Fibroblast of skin of right quadriceps (primary cell): ENCODE results near the gene ATP6V0B.

Source experiments
- DNase-seq: peaks from one replicate; pipeline ENCODE4 v3.0.0-alpha.2; 2013

Gene ATP6V0B

DNA sequence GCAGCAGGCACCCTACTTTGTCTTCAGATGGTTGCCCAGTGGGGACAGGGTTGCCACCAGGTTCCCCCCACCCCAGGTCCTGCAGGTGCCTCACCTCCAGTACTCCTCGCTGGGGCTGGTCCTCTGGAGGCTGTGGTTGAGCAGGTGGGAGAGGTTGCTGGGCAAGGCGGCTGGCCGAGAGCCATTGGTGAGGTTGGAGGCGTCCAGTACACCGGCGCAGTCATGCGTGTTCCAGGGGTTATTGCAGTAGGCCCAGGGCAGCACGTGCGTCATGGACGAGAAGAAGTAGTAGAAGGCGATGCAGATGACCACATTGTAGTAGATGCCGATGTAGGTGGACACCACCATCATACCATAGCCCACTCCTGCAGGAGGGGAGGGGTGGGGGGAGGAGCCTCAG is 33.5 kb downstream of the ATP6V0B start:
- no peak for DNase-seq

- DNase-seq, result no peak
Measured at GRCh38 chr1:44010935-44011471, 36.2 kb downstream of the ATP6V0B start.

DNA sequence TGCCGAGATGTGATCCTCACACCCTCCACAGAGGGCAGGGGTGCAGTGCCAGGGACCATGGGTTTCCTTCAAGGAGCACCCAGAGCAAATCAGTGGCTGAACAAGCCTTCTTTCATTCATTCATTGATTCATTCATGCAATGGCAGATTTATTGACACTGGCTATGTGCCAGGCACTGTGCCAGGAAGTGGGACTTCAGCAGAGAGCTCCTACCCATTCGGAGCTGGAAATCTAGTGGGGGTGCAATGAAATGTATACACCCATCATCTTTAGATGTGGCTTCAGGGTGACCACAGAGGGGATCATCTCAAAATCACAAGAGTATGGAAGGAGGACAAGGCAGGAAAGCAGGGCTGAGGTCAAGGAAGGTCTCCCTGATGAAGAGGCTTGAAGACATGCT is 37.6 kb downstream of the ATP6V0B start:
- DNase-seq, result no peak

GRCh38 chr1:44012941-44013609 is 38.3 kb downstream of the ATP6V0B start:
- no peak for DNase-seq

DNA sequence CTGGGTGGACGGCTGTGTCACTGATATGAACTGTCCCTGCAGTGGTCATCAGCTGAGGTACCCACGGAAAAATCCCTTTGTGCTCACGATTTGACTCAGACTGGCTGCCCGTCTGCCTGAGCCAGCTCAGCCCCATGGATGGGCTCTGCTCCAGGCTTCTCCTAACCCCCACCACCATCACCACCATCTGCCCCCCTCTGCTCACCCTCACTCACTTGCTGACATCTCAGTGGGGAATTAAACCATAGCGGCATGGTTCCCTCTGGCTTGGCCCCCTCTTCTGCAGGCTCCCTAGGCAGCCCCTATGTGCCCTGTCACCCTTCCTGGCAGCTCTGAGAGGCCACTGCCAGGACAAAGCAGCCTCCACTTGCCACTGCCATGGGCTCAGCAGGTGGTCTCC is 39.2 kb downstream of the ATP6V0B start:
- DNase-seq, result no peak

DNA sequence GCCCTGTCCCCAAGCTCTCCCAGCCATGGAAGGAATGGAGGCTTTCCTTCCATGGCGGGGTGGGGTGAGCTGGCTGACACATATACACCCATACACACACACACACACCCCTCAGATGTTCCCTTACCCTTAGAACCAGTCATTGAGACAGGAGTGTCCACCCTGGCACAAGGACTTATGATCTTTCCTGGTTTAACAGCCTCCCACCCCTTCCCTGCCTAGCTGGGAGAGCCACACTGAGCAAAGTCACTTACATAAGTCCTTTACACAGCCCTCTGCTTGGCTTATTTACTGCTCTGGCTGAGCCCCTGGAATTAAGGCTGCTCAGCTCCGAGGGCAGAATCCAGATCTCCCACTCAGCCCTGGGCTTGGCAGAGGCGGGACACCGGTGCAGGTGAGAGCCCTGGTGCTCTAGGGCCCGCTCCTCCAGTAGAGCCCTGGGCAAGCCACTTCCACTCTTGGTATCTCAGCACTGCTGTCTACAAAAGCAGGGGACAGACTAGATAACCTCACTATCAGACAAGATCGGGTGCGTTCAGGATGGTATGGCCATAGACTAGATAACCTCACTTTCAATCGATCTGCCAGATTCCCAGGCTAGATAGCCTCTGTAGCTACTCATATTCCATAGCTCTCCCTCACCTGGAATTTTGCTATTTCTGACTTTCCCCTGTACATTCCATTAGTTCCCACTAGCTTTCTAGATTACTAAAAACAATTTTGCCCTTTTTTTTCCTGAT is 39.8 kb downstream of the ATP6V0B start:
- DNase-seq, result no peak

DNA sequence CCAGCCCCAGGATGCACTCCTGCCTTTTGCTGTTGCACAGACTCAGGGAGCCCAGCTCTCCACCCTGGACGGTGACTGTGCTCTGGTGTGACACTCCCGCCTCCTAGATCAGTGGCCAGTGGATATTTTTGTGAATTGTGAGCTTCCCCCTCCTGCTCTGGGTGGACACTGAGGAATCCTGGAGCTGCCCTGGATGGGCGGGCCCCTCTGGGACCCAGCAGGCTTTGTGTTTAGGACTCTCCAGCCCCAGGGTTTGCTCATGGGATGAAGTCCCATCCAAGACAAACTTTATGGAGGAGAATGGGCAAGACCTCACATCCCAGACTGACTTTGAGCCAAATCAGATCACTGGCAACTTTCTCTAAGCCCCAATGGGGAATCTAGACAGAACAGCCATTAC is 40.4 kb downstream of the ATP6V0B start:
- no peak for DNase-seq

DNA sequence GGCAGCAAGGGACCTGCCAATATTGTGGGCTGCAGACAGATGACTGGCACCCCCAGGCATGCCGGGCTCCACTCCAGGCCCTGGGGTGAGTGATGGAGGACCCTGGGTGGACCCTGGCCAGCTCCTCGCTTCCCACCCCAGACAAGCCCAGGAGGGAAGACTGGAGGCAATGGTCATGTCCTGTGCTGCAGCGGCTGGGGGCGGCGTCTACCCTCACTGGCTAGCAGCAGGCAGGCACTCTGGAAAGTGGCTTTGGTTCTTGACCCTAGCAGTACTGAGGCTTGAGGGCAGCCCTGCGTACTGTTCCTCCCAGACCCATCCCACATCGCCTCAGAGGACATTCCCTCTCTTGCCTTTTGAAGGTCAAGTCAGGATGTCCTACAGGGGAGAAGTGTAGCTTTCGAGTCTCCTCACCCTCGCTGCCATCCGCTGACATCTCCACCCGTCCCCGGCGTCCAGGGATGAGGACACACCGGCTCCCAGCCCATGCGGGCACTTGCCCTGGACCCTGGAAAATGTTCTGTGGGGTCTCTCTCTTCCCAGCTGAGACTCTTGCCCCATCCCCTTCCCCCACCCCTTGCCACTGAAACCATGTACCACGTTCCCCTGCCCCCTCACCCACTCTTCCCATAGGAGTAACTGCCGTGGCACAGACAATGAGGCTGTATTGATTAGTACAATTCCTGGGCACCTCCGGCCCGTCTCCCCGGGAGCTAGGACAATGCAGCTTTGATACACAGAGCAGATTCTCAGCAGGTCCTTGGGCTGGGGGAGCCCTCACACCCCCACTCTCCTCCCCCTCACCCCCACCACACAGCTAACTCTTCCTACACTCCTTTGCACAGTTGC is 41.5 kb downstream of the ATP6V0B start:
- no peak for DNase-seq

DNA sequence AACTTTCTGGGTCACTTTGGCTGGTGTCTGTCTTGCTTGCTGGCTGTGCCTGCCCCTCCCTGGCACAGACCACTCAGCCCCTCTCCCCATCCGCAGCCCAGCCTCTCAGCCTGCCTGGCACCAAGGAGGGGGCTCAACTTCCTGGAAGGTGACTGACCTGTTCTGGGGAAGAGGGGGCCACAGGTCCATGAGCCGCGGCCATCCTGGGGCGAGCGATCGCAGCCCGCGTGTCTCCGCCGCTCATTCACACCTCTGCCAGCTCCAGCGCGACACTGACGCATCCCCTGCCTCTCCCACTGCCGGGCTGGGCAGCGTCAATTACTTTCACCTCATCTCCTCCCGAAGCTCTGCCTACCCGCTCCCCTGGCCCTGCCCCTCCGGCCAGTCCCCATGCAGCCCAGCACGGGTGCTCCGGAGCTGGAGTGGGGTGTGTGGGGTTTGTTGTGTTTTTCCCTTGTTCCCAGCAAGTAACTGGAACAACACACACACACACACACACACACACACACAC is 42.2 kb downstream of the ATP6V0B start:
- no peak for DNase-seq

DNA sequence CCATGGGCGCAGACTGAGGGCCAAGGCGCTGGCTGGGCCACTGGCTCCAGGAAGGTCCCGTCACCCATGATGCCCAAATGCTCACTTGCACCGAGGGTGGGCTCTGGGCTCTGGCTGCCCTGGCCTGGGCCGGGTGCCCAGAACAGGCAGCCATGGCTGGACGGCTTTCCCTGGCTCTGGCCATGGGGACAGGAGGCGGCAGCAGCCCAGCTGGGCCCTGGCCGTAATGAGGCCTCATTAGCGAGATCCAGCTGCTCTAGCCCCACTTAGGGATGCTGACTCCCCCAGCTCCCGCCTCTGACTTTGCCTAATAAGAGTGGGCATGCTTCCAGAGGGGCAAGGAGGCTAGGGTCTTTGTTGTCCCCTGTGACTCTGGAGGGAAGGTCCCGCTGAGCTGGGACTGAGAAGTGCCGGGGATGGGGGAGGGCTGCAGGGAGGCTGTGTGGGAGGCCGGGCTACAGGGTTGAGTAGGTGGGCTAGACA is 44.7 kb downstream of the ATP6V0B start:
- DNase-seq, result no peak

GRCh38 chr1:44020464-44020863 is 45.7 kb downstream of the ATP6V0B start:
- no peak for DNase-seq

GRCh38 chr1:44021156-44021555 is 46.4 kb downstream of the ATP6V0B start:
- DNase-seq, result no peak

- DNase-seq, result no peak
Measured at GRCh38 chr1:44021581-44022321, 47.0 kb downstream of the ATP6V0B start.

GRCh38 chr1:44024031-44024902 is 49.5 kb downstream of the ATP6V0B start:
- no peak for DNase-seq

GRCh38 chr1:44024903-44025525 is 50.3 kb downstream of the ATP6V0B start:
- no peak for DNase-seq

- no peak for DNase-seq
Measured at GRCh38 chr1:44025816-44026215, 51.1 kb downstream of the ATP6V0B start.

- no peak for DNase-seq
Measured at GRCh38 chr1:44027320-44027719, 52.6 kb downstream of the ATP6V0B start.
